HL-60 (cell line): ENCODE measurements around the gene RIMS3.

Experiments
- CTCF ChIP-seq: IDR thresholded peaks from one replicate; pipeline ENCODE4 v1.5.1; 2011; ENCODE audit warnings: low read length, control low read depth, inconsistent platforms; ENCODE audit not compliant: insufficient read depth
- POLR2AphosphoS5 ChIP-seq: IDR thresholded peaks from 2 replicates; pipeline ENCODE4 v1.6.1; 2012; ENCODE audit warnings: low read depth
- REST ChIP-seq: IDR thresholded peaks from 2 replicates; pipeline ENCODE4 v1.6.1; 2012; ENCODE audit warnings: low read depth; ENCODE audit not compliant: insufficient replicate concordance

GRCh38 chr1:40651138-40651857 lies 14.2 kb downstream of the RIMS3 start:
- TF ChIP-seq POLR2AphosphoS5 (no peak), REST (no peak), CTCF (no peak)
